HCT116 (cell line): ENCODE data around the gene GZF1. TPM values are rescaled to one million over a fixed set of nuclear protein-coding genes. Genes with fewer than 3 reads are reported as not detected.

ENCODE experiments used
- ATAC-seq: fragments of 200-7000 bp; cut with Tn5 transposase; 2 replicates; pipeline ENCODE4 v1.9.1; 2020; ENCODE audit warnings: mild to moderate bottlenecking, moderate library complexity
- BruUV-seq: library from RNA; stranded (reverse); fragments of 400-500 nt; replicated peaks from 2 replicates; lab custom pipeline; 2021; lab: Mats Ljungman, UMichigan
- CTCF ChIA-PET: fragments of 300-600 bp; sonication (Branson Sonifier 250); formaldehyde crosslinking; loops from one replicate; lab custom pipeline; 2021; ENCODE audit warnings: antibody characterized with exemption; lab: Charles Lee
- POLR2A ChIA-PET: fragments of 300-600, 350-600 bp; sonication (Branson Sonifier 250); formaldehyde crosslinking; loops from one replicate; lab custom pipeline; 2021; ENCODE audit warnings: antibody characterized with exemption; lab: Charles Lee
- RAD21 ChIA-PET, 2 experiments: fragments of 300-600 bp; sonication (Branson Sonifier 250); formaldehyde crosslinking; loops; one replicate each; lab custom pipeline; 2023; ENCODE audit warnings: low total read pairs in 2 of 2; ENCODE audit not compliant: uncharacterized antibody in 2 of 2, unreplicated experiment in 2 of 2, low non-redundant PET in 1 of 2; lab: Charles Lee
- DNase-seq: peaks from one replicate; pipeline ENCODE4 v3.0.0-alpha.2; 2010; ENCODE audit warnings: low read depth, low spot score
- H2AFZ ChIP-seq: fragments of 200-600 bp; shearing (Covaris generic), sonication (generic); 2 replicates; pipeline ENCODE4 v1.6.1; 2017; ENCODE audit warnings: low read depth, mixed run types, mixed read lengths, antibody characterized with exemption, low read length; ENCODE audit not compliant: poor library complexity, severe bottlenecking
- H3K27ac ChIP-seq: 2 replicates; pipeline ENCODE4 v1.5.1; 2012; ENCODE audit warnings: low read depth, low read length
- H3K27me3 ChIP-seq: fragments of 200-600 bp; sonication (generic); 2 replicates; pipeline ENCODE4 v1.6.1; 2016; ENCODE audit warnings: mixed run types, low read length, mixed read lengths; ENCODE audit not compliant: insufficient read depth
- H3K36me3 ChIP-seq, 2 experiments: fragments of 200-500 bp in 1 of 2; fragments of 200-600 bp in 1 of 2; sonication (Bioruptor generic) in 1 of 2; sonication (generic) in 1 of 2; 2 replicates each; pipeline versions ENCODE4 v1.5.1 to v1.6.1; 2014 to 2016; ENCODE audit warnings: low read length in 2 of 2, inconsistent platforms in 1 of 2, mixed read lengths in 1 of 2, mixed run types in 1 of 2; ENCODE audit not compliant: insufficient read depth in 2 of 2, control insufficient read depth in 1 of 2
- H3K4me1 ChIP-seq, 2 experiments: fragments of 200-600 bp in 1 of 2; sonication (generic) in 1 of 2; 2 replicates each; pipeline versions ENCODE4 v1.5.1 to v1.6.1; 2012 to 2017; ENCODE audit warnings: low read length in 2 of 2, inconsistent platforms in 1 of 2, mild to moderate bottlenecking in 1 of 2, mixed read lengths in 1 of 2, mixed run types in 1 of 2, moderate library complexity in 1 of 2; ENCODE audit not compliant: insufficient read depth in 2 of 2, control insufficient read depth in 1 of 2
- H3K4me2 ChIP-seq: fragments of 200-600 bp; sonication (generic); 2 replicates; pipeline ENCODE4 v1.6.1; 2017; ENCODE audit warnings: mixed run types, low read length, mixed read lengths
- H3K4me3 ChIP-seq, 2 experiments: fragments of 200-600 bp in 1 of 2; sonication (generic) in 1 of 2; replicated peaks in 1 of 2; 2 replicates each; pipeline ENCODE4 v1.5.1; 2011 to 2016; ENCODE audit warnings: low read length in 2 of 2, control low read depth in 1 of 2, low read depth in 1 of 2, mild to moderate bottlenecking in 1 of 2, mixed read lengths in 1 of 2, mixed run types in 1 of 2
- H3K79me2 ChIP-seq: fragments of 200-600 bp; sonication (generic); 2 replicates; pipeline ENCODE4 v1.6.1; 2017; ENCODE audit warnings: mild to moderate bottlenecking, mixed run types, low read length, moderate library complexity, mixed read lengths; ENCODE audit not compliant: insufficient read depth
- H3K9ac ChIP-seq: fragments of 200-600 bp; sonication (generic); 2 replicates; pipeline ENCODE4 v1.6.1; 2016; ENCODE audit warnings: low read length, mixed read lengths
- H3K9me2 ChIP-seq: fragments of 200-600 bp; sonication (generic), shearing (Covaris generic); 2 replicates; pipeline ENCODE4 v1.6.1; 2017; ENCODE audit warnings: mixed run types, mild to moderate bottlenecking, moderate library complexity; ENCODE audit not compliant: insufficient read depth
- H3K9me3 ChIP-seq, 2 experiments: fragments of 200-500 bp in 1 of 2; fragments of 200-600 bp in 1 of 2; sonication (Bioruptor generic) in 1 of 2; sonication (generic) in 1 of 2; 2 replicates each; pipeline ENCODE4 v1.6.1; 2014 to 2017; ENCODE audit warnings: low read length in 2 of 2, mixed read lengths in 2 of 2, inconsistent platforms in 1 of 2, low read depth in 1 of 2, mild to moderate bottlenecking in 1 of 2, mixed run types in 1 of 2, moderate library complexity in 1 of 2; ENCODE audit not compliant: control insufficient read depth in 1 of 2, insufficient read depth in 1 of 2
- H4K20me1 ChIP-seq: fragments of 200-600 bp; sonication (generic), shearing (Covaris generic); 2 replicates; pipeline ENCODE4 v1.6.1; 2017; ENCODE audit warnings: mixed run types, mild to moderate bottlenecking, moderate library complexity; ENCODE audit not compliant: insufficient read depth
- ATF3 ChIP-seq: IDR thresholded peaks from 2 replicates; pipeline ENCODE4 v1.6.1; 2012
- CBX3 ChIP-seq: IDR thresholded peaks from 2 replicates; pipeline ENCODE4 v1.6.1; 2012; ENCODE audit warnings: low read depth
- CEBPB ChIP-seq: IDR thresholded peaks from 2 replicates; pipeline ENCODE4 v1.6.1; 2012; ENCODE audit warnings: low read depth
- EGR1 ChIP-seq: IDR thresholded peaks from 2 replicates; pipeline ENCODE4 v1.6.1; 2012; ENCODE audit warnings: low read depth
- EZH2 ChIP-seq: fragments of 200-600 bp; sonication (generic); IDR thresholded peaks from 2 replicates; pipeline ENCODE4 v1.6.1; 2017; ENCODE audit warnings: antibody characterized with exemption, mixed run types
- EZH2phosphoT487 ChIP-seq: fragments of 200-600 bp; IDR thresholded peaks from 2 replicates; pipeline ENCODE4 v1.6.1; 2018; ENCODE audit warnings: antibody characterized with exemption, borderline replicate concordance
- JUND ChIP-seq: IDR thresholded peaks from 2 replicates; pipeline ENCODE4 v1.6.1; 2012
- MAX ChIP-seq: IDR thresholded peaks from 2 replicates; pipeline ENCODE4 v1.6.1; 2012
- POLR2A ChIP-seq: IDR thresholded peaks from 2 replicates; pipeline ENCODE4 v1.7.0; 2011; ENCODE audit warnings: borderline replicate concordance; ENCODE audit not compliant: insufficient read depth, insufficient read length; ENCODE audit errors: extremely low read depth
- POLR2AphosphoS5 ChIP-seq: IDR thresholded peaks from 2 replicates; pipeline ENCODE4 v1.6.1; 2011; ENCODE audit warnings: mild to moderate bottlenecking, low read depth, low read length, moderate library complexity
- REST ChIP-seq: IDR thresholded peaks from 2 replicates; pipeline ENCODE4 v1.6.1; 2012; ENCODE audit warnings: low read depth
- SIN3A ChIP-seq: IDR thresholded peaks from 2 replicates; pipeline ENCODE4 v1.6.1; 2012; ENCODE audit warnings: low read depth
- SP1 ChIP-seq: IDR thresholded peaks from 2 replicates; pipeline ENCODE4 v1.6.1; 2012; ENCODE audit warnings: low read depth
- YY1 ChIP-seq: IDR thresholded peaks from 2 replicates; pipeline ENCODE4 v1.6.1; 2011; ENCODE audit warnings: low read length, low read depth, moderate library complexity, mild to moderate bottlenecking; ENCODE audit not compliant: insufficient replicate concordance; ENCODE audit errors: extremely low read depth
- intact Hi-C: fragments of 100-400 bp; cut with micrococcal nuclease; formaldehyde crosslinking; loops from 2 replicates; pipeline ENCODE4 v1.10.0; 2022
- total RNA-seq: library from RNA; stranded (reverse); gene quantifications from one replicate; pipeline ENCODE4 v1.2.1, GENCODE V29; 2021; ENCODE audit not compliant: unreplicated experiment

The GZF1 gene
- total RNA-seq, 1 experiment from 2014 or later: 10.4 TPM

GRCh38 chr20:23332467-23332866, 29.5 kb upstream of the GZF1 start:
- Histone ChIP-seq H3K9me3 (no peaks in the 10 kb centered on the region), H2AFZ (no peak overlapping the region), H3K36me3 (no peaks in the 10 kb centered on the region), H3K4me1 (no peaks in the 10 kb centered on the region), H3K4me3 (no peak overlapping the region), H3K9me2 (no peaks in the 10 kb centered on the region), H3K4me2 (no peak overlapping the region), H3K9ac (no peak overlapping the region), H3K27ac (no peak overlapping the region), H4K20me1 (no peaks in the 10 kb centered on the region), H3K79me2 (no peaks in the 10 kb centered on the region), H3K27me3 (peaks cover 28% of the 10 kb centered on the region; the same call in 1 of the 2 replicates)
- DNase-seq (no peak), ATAC-seq (no peak)
- ChIA-PET POLR2A (no interaction called here), RAD21 (no interaction called here), CTCF (interaction anchor here (1.2 kb wide), 1 partner anchor 641 kb away, joined by 4 read pairs; no protein-coding TSS in a partner anchor)
- TF ChIP-seq POLR2AphosphoS5 (no peak), YY1 (no peak), MAX (no peak), SIN3A (no peak), REST (no peak), JUND (no peak), EZH2phosphoT487 (no peak), SP1 (no peak), EZH2 (no peak), ATF3 (no peak), POLR2A (no peak), CEBPB (no peak), EGR1 (no peak), CBX3 (no peak)
- BruUV-seq: no TSS peak
- intact Hi-C loops: no loop called here
